ENCODE measurements around the gene PLAA. TPM values are rescaled to one million over a fixed set of nuclear protein-coding genes. Genes with fewer than 3 reads are reported as not detected.

PLAA gene
- total RNA-seq, 1 donor = 35.2 TPM

DNA sequence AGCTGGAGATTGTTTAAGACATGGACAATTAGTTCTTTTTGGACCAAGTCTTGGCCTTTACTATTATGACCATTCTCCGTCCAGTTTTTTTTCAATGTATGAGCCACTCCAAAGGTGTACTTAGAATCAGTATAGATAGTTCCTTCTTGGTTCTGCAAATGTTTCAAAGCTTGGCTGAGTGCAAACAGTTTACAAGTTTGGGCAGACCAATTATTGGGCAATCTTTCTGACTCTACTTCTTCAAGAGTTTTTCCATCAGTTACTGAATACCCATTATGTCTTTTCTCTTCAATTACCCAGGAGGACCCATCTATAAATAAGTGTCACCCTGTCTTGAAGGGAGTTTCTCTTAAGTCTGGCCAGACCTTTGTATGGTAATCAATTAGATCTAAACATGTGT lies 24.7 kb upstream of the PLAA start:
- TF ChIP-seq, protein P1, sequence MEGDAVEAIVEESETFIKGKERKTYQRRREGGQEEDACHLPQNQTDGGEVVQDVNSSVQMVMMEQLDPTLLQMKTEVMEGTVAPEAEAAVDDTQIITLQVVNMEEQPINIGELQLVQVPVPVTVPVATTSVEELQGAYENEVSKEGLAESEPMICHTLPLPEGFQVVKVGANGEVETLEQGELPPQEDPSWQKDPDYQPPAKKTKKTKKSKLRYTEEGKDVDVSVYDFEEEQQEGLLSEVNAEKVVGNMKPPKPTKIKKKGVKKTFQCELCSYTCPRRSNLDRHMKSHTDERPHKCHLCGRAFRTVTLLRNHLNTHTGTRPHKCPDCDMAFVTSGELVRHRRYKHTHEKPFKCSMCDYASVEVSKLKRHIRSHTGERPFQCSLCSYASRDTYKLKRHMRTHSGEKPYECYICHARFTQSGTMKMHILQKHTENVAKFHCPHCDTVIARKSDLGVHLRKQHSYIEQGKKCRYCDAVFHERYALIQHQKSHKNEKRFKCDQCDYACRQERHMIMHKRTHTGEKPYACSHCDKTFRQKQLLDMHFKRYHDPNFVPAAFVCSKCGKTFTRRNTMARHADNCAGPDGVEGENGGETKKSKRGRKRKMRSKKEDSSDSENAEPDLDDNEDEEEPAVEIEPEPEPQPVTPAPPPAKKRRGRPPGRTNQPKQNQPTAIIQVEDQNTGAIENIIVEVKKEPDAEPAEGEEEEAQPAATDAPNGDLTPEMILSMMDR (IDR thresholded peaks at IDR 0.05; ENCODE audit: insufficient read depth, low read length) = no peak
- no peak overlapping the region for H3K4me3 ChIP-seq (ENCODE audit: low read depth, low read length)
- DNase-seq (ENCODE audit: low read depth) = no peak

DNA sequence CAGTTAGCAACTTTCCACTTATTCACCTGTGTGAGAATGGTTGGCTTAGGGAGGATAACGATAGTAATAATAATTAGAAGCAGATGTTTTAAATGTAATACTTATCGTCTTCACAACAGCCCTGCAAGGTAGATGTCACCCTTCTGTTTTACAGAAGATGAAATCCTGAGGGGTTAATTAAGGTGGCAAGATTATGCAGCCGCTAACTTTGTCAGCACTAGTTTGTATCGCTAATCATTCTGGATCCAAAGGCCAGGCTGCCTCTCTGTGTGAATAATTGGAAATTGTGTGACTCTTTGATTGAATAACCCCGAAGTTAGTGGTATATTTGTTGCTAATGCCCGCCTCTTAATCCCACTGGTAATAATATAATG lies 9.8 kb upstream of the PLAA start:
- peak overlapping the region; percentile 71 for H3K4me3 ChIP-seq (ENCODE audit: low read depth, low read length)
- DNase-seq (ENCODE audit: low read depth) = no peak
- TF ChIP-seq, protein P1 (IDR thresholded peaks at IDR 0.05; ENCODE audit: insufficient read depth, low read length) = no peak

DNA sequence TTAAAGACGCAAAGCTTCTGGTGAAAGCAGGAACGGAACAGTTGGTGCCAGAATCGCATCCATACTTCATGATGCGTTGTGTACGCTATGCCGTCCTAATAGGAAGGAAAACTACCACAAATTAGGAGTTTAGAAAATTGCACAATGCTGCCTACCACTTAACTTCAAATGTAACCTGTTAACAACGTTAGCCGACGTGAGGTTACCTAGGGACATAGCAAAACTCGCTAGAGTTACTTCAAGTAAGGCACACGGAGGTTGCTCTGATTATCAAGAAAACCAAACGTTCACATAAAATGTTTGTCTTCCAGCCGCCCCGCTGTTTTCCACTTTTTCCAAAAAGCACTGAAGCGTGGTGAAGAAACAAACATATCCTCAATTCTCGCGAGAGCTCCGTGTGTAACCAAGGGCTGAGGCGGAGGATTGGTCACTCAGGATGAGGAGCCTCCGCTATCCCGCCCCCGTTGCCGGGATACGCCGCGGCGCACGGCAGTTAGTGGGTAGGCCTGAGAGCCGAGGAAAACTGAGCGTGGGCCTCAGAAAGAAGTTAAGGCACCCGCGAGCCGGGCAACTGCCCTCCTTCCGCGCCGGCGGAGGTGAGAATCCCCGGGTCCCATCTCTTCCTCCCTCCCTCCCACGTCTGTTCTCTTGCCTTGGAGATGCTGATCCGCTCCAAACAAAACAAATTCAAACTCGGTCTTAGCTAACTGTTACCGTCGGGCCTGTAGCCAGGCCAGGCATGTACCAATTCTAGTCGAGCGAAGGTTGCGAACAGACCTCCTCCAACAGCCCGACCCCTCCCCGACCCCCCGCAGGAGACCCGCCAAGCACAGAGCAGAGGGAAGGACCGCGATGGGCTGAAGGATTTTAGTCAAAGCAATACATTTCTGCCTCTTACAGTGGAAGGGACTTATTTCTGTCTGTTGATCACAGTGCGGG lies 9.1 kb upstream of the PLAA start, which contains the start of gene IFT74:
Gene IFT74, plus strand, starts transcription at position 492 of the 939 bp plus-strand sequence. CDS start 5,556 bp downstream, outside the sequence.
- TF ChIP-seq, protein P1 (IDR thresholded peaks at IDR 0.05; ENCODE audit: insufficient read depth, low read length) = no peak
- peak within 1 kb of the TSS; percentile 71 for H3K4me3 ChIP-seq (ENCODE audit: low read depth, low read length)
- DNase-seq (ENCODE audit: low read depth) = peak; percentile 99

DNA sequence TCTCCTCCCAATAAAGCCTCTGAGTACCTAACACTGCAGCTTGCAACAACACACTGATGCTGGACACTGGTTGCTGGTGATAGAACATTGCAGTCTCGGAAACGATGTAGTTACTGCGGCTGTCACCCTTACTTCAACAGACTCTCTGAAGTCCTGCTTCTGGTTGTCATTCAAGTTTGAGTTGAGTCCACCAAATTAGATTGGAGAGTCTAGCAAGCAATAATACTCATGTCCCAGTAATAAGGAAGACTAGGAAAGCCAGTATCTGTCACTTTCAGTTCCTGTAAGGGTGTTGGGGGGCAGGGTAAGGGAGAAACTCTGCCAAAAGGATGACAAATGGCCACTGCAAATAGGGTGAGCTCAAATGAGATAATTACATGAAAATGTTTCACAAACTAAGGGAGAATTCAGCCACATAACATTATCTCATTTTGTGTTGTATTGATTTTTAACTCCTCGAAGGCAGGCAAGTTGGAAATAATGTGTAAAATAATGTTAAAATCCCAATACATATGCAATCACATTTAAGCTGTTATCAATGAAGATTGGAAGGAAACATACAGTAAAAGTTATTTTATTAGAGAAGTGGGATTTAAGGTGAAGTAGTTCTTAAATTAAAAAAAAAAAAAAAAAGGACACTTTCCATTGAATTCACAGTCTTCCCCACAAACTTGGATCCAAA lies 8.3 kb upstream of the PLAA start:
- peak overlapping the region; percentile 71 for H3K4me3 ChIP-seq (ENCODE audit: low read depth, low read length)
- DNase-seq (ENCODE audit: low read depth) = peak; percentile 7
- TF ChIP-seq, protein P1 (IDR thresholded peaks at IDR 0.05; ENCODE audit: insufficient read depth, low read length) = no peak

DNA sequence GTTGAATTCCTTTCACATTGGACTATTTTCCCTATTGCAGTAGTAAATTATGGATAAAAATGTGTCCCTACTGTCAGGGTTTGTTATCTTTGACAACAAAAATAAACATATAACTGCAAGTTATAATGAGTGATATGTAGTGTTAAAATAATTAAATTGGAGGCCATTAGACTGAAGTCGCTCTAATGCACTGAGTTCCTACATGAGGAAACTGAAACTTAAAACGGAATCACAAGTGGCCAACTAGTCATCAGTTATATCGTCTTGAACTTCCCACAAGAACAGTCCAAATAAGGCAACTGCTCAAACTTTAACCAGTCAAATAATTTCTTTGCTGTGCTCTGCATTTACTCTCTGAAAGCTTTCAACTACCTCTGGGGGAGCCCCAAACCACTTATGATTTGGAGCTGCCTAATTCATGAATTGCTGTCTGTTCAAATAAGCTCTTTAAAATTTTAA lies 7.0 kb upstream of the PLAA start:
- no peak overlapping the region for H3K4me3 ChIP-seq (ENCODE audit: low read depth, low read length)
- DNase-seq (ENCODE audit: low read depth) = peak; percentile 5
- TF ChIP-seq, protein P1 (IDR thresholded peaks at IDR 0.05; ENCODE audit: insufficient read depth, low read length) = no peak

DNA sequence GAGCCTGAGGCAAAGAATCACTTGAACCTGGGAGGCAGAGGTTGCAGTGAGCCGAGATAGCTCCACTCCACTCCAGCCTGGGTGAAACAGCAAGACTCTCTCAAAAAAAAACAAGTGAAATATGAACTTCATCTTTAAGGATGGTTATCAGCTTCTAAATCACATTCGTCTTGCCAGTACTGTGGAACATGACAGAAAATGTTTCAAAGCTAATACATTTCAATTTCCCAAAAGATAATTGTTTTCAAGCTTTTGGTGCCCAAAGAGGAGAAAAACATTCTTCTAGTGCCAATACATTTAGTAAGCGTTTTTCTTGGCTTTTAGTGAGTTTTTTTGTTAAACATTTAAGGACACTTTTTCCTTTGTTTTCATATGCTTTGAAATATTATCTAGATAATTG lies 4.8 kb upstream of the PLAA start:
- no peak overlapping the region for H3K4me3 ChIP-seq (ENCODE audit: low read depth, low read length)
- TF ChIP-seq, protein P1 (IDR thresholded peaks at IDR 0.05; ENCODE audit: insufficient read depth, low read length) = no peak
- DNase-seq (ENCODE audit: low read depth) = no peak
